Hematopoietic multipotent progenitor cell (in vitro differentiated cells): ENCODE measurements around the gene FOXG1. TPM values are rescaled to one million over a fixed set of nuclear protein-coding genes. Genes with fewer than 3 reads are reported as not detected.

Experiments used
- DNase-seq, 3 donors: peaks; one replicate each; pipeline ENCODE4 v3.0.0-alpha.2; 2011 to 2015; ENCODE audit warnings: low read depth in 2 of 3, low spot score in 2 of 3
- total RNA-seq: library from RNA; depleted of rRNA; stranded (reverse); fragments of >200 nt; gene quantifications from one replicate; pipeline ENCODE4 v1.2.3, GENCODE V29; 2012

Gene FOXG1
- not detected for total RNA-seq

DNA sequence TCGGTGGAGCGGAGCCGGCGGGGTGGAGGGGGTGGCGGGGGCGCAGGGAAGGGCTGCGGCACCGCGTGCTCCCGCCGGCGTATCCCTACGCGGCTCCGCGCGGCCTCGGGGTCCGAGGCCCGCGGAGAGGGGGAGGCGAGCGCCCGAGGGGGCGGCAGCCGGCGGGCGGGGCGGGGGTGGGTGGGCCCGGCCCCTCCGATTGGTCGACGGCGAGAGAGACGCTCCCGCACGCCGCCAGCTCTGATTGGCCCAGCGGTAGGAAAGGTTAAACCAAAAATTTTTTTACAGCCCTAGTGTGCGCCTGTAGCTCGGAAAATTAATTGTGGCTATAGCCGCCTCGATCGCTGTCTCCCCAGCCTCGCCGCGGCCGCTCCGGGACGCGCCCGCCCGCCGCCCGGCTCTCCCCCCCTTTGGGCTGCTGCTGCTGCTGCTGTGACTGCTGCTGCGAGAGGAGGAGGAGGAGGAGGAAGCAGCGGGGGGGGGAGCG lies at the start of gene FOXG1:
Gene FOXG1 (plus strand): TSS at position 319 of the 487 bp plus-strand sequence. CDS start 493 bp downstream, outside the sequence.
- DNase-seq = no peak

DNA sequence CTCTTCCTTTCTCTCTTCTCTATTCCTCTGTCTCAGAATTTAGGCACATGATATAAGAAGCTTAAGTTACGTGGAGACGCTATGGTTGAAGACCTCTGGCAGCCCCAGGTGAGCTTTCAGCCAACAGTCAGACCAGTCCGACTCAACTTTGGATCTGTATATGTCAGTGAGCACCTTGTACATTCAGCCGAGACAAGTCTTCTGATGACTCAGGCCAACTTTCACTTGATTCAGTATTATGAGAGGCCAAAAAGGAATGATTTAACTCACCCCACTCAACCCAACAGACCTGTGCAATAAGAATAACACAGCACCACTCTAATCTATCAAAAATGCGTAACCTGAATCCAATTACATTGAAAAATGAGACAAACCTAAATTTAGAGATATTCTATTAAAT lies 47.5 kb upstream of the FOXG1 start:
- no peak for DNase-seq

GRCh38 chr14:28731358-28731757 lies 35.2 kb upstream of the FOXG1 start:
- DNase-seq = no peak

DNA sequence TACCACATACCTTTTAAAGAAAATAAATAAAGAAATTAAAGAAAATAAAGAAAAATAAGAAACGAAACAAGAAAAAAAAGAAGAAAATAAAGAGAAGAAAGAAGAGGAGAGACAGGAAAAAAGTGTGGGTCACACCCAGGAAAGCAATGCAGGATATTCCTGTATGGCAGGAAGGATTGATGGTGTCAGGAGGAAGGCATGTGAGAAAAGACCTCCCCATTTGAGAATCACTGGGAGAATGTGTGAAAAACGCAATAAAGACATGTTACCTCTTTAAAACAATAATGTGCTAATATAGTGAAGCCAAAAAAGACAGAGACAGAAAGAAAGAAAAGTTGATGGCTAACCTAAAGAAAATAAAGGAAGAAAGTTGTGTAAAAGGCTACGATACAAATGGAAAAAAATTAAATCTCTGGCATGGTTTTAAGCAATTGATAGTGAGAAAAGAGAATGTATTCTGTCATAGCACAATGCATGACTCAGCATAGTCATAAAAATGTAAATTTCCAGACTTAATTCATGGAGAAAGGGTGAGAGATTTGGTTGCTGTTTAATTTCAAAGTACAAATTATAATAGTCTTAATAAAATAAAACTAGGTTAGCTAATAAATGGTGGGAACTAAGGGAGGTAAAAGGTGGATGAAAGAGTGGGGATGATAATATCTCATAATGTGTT lies 24.3 kb upstream of the FOXG1 start:
- no peak for DNase-seq

DNA sequence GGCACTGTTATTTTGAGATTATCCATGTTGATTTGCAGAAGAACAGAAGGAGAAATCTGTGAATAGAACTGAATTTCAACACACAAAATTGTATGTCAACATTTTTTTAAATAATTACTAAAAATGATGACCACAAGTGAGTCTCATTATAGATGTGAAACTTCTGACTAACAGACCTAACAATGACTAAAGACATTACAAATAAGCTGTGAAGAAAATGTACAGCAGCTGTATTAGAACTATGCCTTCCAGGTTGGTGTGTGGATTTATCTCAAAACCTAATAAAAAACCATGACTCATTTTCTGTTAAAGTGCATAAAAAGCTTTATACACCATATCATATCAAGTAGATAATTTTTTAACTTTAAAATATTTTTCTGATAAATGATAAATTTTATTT lies 22.5 kb upstream of the FOXG1 start:
- DNase-seq = no peak

- no peak for DNase-seq
These were observed 21.4 kb upstream of the FOXG1 start for GRCh38 chr14:28745176-28745575.

DNA sequence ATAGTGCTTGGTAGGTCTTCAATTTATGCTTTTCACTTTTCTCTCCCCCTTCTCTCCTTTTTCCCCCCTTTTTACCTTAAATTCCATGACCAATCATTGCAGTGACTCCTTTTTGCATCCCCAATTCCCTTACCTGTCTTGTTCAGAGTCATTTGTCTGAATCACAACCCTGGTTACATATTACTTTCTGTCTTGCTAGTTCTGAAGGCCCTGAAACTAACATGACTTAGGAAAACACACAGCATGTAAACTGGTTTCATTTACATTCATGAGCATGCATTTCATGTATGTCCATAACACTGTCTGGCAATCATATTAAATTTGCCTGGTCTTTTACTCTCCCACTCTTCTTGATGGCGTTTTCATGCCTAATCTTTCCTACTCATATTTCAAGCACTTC lies 20.3 kb upstream of the FOXG1 start:
- DNase-seq = no peak

GRCh38 chr14:28751467-28752058 lies 15.0 kb upstream of the FOXG1 start:
- no peak for DNase-seq

- peak in 1 of 3 donors; percentile 53 for DNase-seq
These were observed 12.2 kb upstream of the FOXG1 start for GRCh38 chr14:28754209-28754985.

- DNase-seq = no peak
These were observed 11.3 kb upstream of the FOXG1 start for GRCh38 chr14:28755198-28755815.

GRCh38 chr14:28755884-28756268 lies 10.7 kb upstream of the FOXG1 start:
- DNase-seq = no peak

DNA sequence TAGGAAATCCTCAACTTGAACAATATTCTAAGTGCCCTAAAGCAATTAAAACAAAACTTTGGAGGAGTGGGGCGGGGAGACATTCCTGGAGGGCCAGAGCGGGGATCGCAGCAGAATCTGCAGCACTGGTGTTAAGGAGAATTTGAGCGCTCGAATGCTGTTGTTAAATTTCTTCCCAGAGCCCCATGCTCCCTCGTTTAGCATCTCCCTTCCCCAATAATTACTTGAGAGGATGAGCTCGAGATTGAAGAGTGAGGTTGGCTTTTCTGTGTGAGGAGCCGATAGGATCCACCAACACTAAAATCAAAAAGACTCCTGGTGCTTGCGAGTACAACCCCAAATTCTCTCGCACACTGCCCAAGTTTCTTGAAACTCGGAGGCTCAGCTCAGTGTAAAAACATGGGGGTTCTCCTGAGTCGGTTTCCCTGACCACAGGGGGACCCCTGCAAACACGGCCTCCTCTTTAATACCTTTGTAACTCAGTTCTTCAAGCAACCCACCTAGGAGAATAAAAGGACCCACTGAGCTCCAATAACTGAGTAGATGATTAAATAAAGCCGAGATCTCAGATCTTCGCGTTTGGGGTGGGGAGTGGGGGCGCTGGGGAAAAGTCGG lies 10.2 kb upstream of the FOXG1 start:
- DNase-seq = no peak

- no peak for DNase-seq
These were observed 9.6 kb upstream of the FOXG1 start for GRCh38 chr14:28756884-28757570.

- DNase-seq = no peak
These were observed 8.8 kb upstream of the FOXG1 start for GRCh38 chr14:28757786-28758185.

GRCh38 chr14:28758253-28758884 lies 8.2 kb upstream of the FOXG1 start:
- no peak for DNase-seq

GRCh38 chr14:28758885-28759652 lies 7.5 kb upstream of the FOXG1 start:
- no peak for DNase-seq

DNA sequence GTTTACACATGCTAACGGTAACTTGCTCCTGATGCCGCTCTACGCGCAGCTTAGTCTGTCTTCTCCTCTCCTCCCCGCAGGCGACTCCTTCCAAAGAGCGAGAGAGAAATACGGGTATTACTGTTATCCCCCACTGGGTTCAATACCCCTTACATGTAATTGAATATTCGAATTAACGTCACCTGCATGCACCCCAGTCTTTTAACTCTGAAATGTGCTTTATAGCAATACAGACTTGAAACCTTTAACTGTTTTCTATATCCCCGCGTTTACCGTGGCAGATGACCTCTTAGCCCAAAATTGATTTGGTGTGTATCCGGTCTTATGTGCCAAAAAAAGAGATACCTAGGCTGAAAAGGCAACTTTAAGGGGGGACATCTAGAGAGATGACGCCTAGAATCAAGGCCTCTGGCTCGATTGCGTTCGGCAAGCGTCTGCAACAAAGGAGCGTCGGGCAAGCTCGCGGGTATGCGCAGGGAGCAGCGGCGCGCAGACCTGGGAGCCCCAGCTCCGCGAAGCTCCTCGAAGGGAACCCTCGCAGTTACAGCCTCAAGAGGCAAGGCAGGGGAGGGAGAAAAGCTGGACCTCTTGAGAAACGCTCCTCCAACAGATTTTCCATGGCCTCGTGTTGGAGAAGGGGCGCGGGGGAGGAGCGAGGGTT lies 6.8 kb upstream of the FOXG1 start:
- no peak for DNase-seq

DNA sequence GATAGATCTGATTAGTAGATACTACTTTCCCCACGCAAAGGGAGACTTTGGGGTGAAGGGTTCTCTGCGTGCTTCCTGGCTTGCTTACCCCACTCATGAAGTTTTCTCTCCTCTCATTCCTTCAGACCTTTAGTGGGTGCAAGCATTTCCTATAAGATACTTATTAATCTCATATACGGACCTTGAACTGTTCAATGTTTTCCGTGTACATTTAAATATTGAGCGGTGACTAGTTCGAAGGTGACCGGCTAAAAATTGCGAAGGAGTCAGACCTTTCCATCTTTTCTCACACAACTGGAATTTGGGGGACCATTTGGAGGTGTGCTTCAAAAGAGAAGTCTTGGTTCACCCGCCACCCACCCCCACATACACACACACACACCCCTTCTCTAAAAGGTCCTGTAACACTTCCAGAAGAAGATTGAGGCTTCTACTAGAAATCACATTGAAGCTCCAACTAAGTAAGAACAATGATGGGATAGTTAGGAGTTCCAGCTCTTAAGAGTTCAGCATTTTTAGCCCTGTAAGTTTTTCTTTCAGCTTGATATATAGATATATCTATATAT lies 6.1 kb upstream of the FOXG1 start:
- DNase-seq = no peak
